Stimulated activated CD8-positive, alpha-beta memory T cell treated with anti-CD3 and anti-CD28 coated beads, Interleukin-12 subunit alpha, Interleukin-12 subunit beta, amount 100 ng/mL, for 1 hour (primary cell): ENCODE results near the gene ALG3.

ENCODE experiments used
- DNase-seq: peaks from one replicate; pipeline ENCODE4 v3.0.0-alpha.2; 2020; ENCODE audit warnings: low read depth

ALG3 gene

DNA sequence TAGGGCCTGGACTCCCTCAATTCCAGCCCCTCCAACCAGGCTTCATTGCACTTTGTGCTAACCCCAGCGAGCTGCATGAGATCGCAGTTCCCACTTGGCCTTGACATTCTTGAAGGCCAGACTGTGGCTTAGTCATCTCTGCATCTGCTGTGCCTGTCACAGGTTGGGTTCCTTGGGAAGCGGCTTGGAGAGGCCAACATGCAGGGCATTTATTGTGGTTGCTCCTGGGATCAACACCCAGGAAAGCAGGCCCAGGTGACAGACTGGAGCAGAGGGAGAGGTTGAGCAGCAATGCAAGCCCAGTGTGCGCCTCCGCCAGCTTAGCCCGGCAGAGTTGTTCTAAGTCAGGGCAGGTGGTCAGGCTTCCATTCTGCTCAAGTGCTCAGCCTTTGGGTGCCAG is 52.2 kb downstream of the ALG3 start:
- no peak for DNase-seq

DNA sequence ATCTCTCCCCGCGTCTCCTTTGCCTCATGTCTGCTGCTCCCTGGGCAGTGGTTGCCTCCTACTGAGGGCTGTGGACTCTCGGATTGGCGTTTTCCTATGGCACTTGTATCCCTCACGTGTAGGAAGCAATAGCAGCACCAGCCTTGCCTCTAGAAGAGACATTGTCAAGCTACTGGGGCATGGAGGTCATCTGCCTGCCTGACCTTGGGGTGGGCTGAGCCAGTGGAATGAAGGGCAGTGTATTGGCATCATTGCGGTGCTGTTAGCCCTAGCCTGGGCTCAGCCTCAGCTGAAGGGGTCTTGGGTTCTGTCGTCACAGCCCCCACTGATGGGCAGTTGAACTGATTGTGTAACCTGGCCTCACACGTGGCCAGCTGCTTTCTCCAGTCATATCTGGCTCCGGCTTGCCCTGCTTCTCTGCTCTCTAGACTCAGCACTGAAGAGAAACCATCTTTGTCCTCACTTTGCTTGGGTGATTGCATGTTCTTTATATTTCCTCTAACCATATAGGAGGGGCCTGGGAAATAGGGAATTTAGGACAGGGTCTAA is 54.7 kb downstream of the ALG3 start:
- no peak for DNase-seq

DNA sequence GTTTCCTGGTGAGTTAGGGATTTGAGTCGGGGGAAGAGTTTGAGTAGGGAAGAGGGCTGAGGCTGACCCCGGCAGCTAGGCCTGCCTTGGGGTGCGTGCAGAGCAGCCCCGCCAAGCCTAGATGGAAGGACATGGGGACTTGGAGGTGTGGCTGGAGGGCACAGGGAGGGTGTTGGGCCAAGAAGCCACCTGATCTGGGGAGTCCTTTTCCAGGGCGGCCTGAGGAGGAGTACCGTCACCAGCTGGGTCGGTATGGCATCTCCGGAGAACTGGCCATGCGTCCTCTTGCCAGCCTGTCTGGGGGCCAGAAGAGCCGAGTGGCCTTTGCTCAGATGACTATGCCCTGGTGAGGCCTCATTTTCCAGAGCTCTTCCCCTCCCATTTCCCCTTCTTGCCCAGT is 55.9 kb downstream of the ALG3 start:
- no peak for DNase-seq
